Cardiac muscle cell (in vitro differentiated cells and primary cell): ENCODE data around the gene PTPRZ1. TPM values are rescaled to one million over a fixed set of nuclear protein-coding genes. Genes with fewer than 3 reads are reported as not detected.

Source experiments
- DNase-seq, 2 donors: peaks; one replicate each; pipeline versions ENCODE4 v3.0.0 to v3.0.0-alpha.2; 2010 to 2017; ENCODE audit warnings: low read depth in 1 of 2, low spot score in 1 of 2
- H3K27ac ChIP-seq: fragments of 200-600 bp; sonication (generic); 2 replicates; pipeline ENCODE4 v1.5.1; 2016
- H3K27me3 ChIP-seq: fragments of 200-600 bp; sonication (generic); 2 replicates; pipeline ENCODE4 v1.6.0; 2016; ENCODE audit warnings: control low read depth
- H3K36me3 ChIP-seq: fragments of 200-600 bp; sonication (generic); 2 replicates; pipeline ENCODE4 v1.5.1; 2016; ENCODE audit warnings: control low read depth
- H3K4me1 ChIP-seq: fragments of 200-600 bp; sonication (generic); 2 replicates; pipeline ENCODE4 v1.8.1; 2017; ENCODE audit warnings: low read depth, mild to moderate bottlenecking, mixed run types
- H3K4me3 ChIP-seq: fragments of 200-600 bp; sonication (generic); 2 replicates; pipeline ENCODE4 v1.5.1; 2016; ENCODE audit warnings: mild to moderate bottlenecking
- H3K9me3 ChIP-seq: fragments of 200-600 bp; sonication (generic); 2 replicates; pipeline ENCODE4 v1.5.1; 2017; ENCODE audit warnings: low read depth, mild to moderate bottlenecking, control low read depth
- CTCF ChIP-seq: IDR thresholded peaks from 2 replicates; pipeline ENCODE4 v1.5.1; 2012; ENCODE audit warnings: low read depth, mild to moderate bottlenecking, low read length
- polyA plus RNA-seq: library from polyadenylated mRNA; unstranded; fragments of >200 nt; fragmentation: Nextera tagmentation; extraction: Ambion mirVana; gene quantifications from 2 replicates; pipeline ENCODE4 v1.2.1, GENCODE V29; 2016
- total RNA-seq: library from RNA; depleted of rRNA; stranded (reverse); fragments of >200 nt; gene quantifications from 2 replicates; pipeline ENCODE4 v1.2.3, GENCODE V29; 2016

PTPRZ1 gene
- total and polyA plus RNA-seq, 2 experiments from 2014 or later: 0.33 to 0.57 TPM

GRCh38 chr7:121878918-121879464 is 6.0 kb downstream of the PTPRZ1 start:
- Histone ChIP-seq H3K36me3 (no peaks in the 10 kb centered on the region), H3K27me3 (peaks cover 7% of the 10 kb centered on the region), H3K4me1 (no peaks in the 10 kb centered on the region), H3K27ac (no peak overlapping the region), H3K4me3 (no peak overlapping the region), H3K9me3 (no peaks in the 10 kb centered on the region)
- no peak for TF ChIP-seq CTCF
- DNase-seq: no peak

GRCh38 chr7:121879544-121879943 is 6.6 kb downstream of the PTPRZ1 start:
- no peaks in the 10 kb centered on the region for H3K36me3 ChIP-seq
- H3K4me3 ChIP-seq: no peak overlapping the region
- no peak overlapping the region for H3K27ac ChIP-seq
- no peak for DNase-seq
- TF ChIP-seq CTCF: no peak
- H3K4me1 ChIP-seq: no peaks in the 10 kb centered on the region
- peaks cover 1% of the 10 kb centered on the region for H3K27me3 ChIP-seq
- H3K9me3 ChIP-seq: no peaks in the 10 kb centered on the region

- Histone ChIP-seq H3K4me1 (no peaks in the 10 kb centered on the region), H3K9me3 (no peaks in the 10 kb centered on the region), H3K27me3 (no peaks in the 10 kb centered on the region), H3K36me3 (no peaks in the 10 kb centered on the region), H3K27ac (no peak overlapping the region), H3K4me3 (no peak overlapping the region)
- DNase-seq: no peak
- TF ChIP-seq CTCF: no peak
Observed at GRCh38 chr7:121882731-121883130, 9.8 kb downstream of the PTPRZ1 start.

GRCh38 chr7:121885166-121885920 is 12.4 kb downstream of the PTPRZ1 start:
- Histone ChIP-seq H3K27ac (no peak overlapping the region), H3K9me3 (no peaks in the 10 kb centered on the region), H3K27me3 (no peaks in the 10 kb centered on the region), H3K4me3 (no peak overlapping the region), H3K36me3 (no peaks in the 10 kb centered on the region), H3K4me1 (no peaks in the 10 kb centered on the region)
- TF ChIP-seq CTCF: no peak
- DNase-seq: no peak

- H3K27me3 ChIP-seq: no peaks in the 10 kb centered on the region
- H3K36me3 ChIP-seq: no peaks in the 10 kb centered on the region
- no peaks in the 10 kb centered on the region for H3K4me1 ChIP-seq
- DNase-seq: no peak
- no peaks in the 10 kb centered on the region for H3K9me3 ChIP-seq
- no peak for TF ChIP-seq CTCF
- H3K27ac ChIP-seq: no peak overlapping the region
- no peak overlapping the region for H3K4me3 ChIP-seq
Observed at GRCh38 chr7:121887634-121888033, 14.7 kb downstream of the PTPRZ1 start.
